ENCODE measurements around the gene NKAPD1. TPM values are rescaled to one million over a fixed set of nuclear protein-coding genes. Genes with fewer than 3 reads are reported as not detected.

NKAPD1 gene
- total and polyA plus RNA-seq, 9 of the 15 experiments (the other 6 are each of a cell fraction or from before 2014, with no cell fraction given), result 14.1 to 73.5 (median 29.3) TPM

DNA sequence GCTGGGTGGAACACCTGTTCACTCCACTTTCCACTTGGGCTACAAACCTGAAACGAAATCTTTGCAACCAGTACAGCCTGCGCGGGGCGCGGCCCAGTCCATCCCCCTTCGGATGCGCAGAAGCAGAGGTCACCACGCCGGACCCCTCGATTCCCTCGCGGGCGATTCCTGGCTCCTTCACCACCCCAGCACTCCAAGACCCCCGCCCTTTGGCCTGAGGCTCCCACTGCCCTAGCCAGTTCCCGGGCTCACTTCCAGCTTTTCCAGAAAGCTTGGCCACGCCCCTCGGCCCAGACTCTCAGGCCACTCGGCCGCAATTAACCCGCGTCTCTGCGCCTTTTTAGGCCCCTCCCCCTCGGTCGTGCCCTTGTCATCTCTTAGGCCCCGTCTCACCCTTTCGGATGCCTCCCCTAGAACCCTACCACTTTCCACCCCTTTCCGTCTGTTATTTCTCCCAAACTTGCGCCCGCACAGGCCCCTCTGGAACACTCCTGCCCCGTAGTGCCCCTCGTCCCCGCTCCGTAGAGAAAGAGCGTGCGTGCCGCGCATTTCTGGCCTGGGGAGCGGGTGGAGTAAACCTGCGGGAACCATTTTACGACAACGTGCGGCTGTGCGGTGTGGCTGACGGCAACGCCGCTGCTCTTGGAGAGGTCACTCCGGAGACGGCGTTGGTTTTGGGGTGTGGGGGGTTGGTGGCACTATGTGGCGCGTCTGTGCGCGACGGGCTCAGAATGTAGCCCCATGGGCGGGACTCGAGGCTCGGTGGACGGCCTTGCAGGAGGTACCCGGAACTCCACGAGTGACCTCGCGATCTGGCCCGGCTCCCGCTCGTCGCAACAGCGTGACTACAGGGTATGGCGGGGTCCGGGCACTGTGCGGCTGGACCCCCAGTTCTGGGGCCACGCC is 49.1 kb upstream of the NKAPD1 start, which contains the start of gene DLAT (continued):
- TF ChIP-seq, protein P1, sequence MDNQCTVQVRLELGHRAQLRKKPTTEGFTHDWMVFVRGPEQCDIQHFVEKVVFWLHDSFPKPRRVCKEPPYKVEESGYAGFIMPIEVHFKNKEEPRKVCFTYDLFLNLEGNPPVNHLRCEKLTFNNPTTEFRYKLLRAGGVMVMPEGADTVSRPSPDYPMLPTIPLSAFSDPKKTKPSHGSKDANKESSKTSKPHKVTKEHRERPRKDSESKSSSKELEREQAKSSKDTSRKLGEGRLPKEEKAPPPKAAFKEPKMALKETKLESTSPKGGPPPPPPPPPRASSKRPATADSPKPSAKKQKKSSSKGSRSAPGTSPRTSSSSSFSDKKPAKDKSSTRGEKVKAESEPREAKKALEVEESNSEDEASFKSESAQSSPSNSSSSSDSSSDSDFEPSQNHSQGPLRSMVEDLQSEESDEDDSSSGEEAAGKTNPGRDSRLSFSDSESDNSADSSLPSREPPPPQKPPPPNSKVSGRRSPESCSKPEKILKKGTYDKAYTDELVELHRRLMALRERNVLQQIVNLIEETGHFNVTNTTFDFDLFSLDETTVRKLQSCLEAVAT (IDR thresholded peaks at IDR 0.05), result peak; percentile 52 to 73; a peak in 2 of 4 replicates
- no peak for TF ChIP-seq ZNF77 (CRISPR knock-in tag; IDR thresholded peaks at IDR 0.05)
- no peak for TF ChIP-seq HSF4 (CRISPR knock-in tag; IDR thresholded peaks at IDR 0.05; ENCODE audit: borderline replicate concordance)
- TF ChIP-seq NCOR1 (IDR thresholded peaks at IDR 0.05), result peak; percentile 27; the same call in 1 of the 2 replicates
- peak; percentile 88 for TF ChIP-seq CTBP1 (IDR thresholded peaks at IDR 0.05; ENCODE audit: borderline replicate concordance)
- peak; percentile 46 for TF ChIP-seq TRIM28 (IDR thresholded peaks at IDR 0.05)
- TF ChIP-seq MAZ (CRISPR knock-in tag; conservative IDR thresholded peaks at IDR 0.05 in 1 of 2, IDR thresholded peaks at IDR 0.05 in 1 of 2), result peak; percentile 85 to 86; a peak in 3 of 4 replicates
- TF ChIP-seq, protein P2, sequence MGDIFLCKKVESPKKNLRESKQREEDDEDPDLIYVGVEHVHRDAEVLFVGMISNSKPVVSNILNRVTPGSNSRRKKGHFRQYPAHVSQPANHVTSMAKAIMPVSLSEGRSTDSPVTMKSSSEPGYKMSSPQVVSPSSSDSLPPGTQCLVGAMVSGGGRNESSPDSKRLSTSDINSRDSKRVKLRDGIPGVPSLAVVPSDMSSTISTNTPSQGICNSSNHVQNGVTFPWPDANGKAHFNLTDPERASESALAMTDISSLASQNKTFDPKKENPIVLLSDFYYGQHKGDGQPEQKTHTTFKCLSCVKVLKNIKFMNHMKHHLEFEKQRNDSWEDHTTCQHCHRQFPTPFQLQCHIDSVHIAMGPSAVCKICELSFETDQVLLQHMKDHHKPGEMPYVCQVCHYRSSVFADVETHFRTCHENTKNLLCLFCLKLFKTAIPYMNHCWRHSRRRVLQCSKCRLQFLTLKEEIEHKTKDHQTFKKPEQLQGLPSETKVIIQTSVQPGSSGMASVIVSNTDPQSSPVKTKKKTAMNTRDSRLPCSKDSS (IDR thresholded peaks at IDR 0.05; ENCODE audit: low read depth, partially characterized antibody), result no peak
- no peak for TF ChIP-seq ZNF124 (CRISPR knock-in tag; IDR thresholded peaks at IDR 0.05)
- TF ChIP-seq FOS (IDR thresholded peaks at IDR 0.05; ENCODE audit: extremely low read depth, insufficient read length), result no peak
- TF ChIP-seq, protein P3, sequence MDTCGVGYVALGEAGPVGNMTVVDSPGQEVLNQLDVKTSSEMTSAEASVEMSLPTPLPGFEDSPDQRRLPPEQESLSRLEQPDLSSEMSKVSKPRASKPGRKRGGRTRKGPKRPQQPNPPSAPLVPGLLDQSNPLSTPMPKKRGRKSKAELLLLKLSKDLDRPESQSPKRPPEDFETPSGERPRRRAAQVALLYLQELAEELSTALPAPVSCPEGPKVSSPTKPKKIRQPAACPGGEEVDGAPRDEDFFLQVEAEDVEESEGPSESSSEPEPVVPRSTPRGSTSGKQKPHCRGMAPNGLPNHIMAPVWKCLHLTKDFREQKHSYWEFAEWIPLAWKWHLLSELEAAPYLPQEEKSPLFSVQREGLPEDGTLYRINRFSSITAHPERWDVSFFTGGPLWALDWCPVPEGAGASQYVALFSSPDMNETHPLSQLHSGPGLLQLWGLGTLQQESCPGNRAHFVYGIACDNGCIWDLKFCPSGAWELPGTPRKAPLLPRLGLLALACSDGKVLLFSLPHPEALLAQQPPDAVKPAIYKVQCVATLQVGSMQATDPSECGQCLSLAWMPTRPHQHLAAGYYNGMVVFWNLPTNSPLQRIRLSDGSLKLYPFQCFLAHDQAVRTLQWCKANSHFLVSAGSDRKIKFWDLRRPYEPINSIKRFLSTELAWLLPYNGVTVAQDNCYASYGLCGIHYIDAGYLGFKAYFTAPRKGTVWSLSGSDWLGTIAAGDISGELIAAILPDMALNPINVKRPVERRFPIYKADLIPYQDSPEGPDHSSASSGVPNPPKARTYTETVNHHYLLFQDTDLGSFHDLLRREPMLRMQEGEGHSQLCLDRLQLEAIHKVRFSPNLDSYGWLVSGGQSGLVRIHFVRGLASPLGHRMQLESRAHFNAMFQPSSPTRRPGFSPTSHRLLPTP (IDR thresholded peaks at IDR 0.05; ENCODE audit: borderline replicate concordance, extremely low read depth, insufficient read length), result no peak
- TF ChIP-seq NELFE (IDR thresholded peaks at IDR 0.05; ENCODE audit: insufficient read depth, insufficient read length), result no peak
- TF ChIP-seq NR1H2 (CRISPR knock-in tag; IDR thresholded peaks at IDR 0.05), result no peak; the same call in 1 of the 2 replicates
- no peak for TF ChIP-seq KDM4B (IDR thresholded peaks at IDR 0.05; ENCODE audit: borderline replicate concordance in 2 of 2, low read depth in 1 of 2)
- TF ChIP-seq, protein P4, sequence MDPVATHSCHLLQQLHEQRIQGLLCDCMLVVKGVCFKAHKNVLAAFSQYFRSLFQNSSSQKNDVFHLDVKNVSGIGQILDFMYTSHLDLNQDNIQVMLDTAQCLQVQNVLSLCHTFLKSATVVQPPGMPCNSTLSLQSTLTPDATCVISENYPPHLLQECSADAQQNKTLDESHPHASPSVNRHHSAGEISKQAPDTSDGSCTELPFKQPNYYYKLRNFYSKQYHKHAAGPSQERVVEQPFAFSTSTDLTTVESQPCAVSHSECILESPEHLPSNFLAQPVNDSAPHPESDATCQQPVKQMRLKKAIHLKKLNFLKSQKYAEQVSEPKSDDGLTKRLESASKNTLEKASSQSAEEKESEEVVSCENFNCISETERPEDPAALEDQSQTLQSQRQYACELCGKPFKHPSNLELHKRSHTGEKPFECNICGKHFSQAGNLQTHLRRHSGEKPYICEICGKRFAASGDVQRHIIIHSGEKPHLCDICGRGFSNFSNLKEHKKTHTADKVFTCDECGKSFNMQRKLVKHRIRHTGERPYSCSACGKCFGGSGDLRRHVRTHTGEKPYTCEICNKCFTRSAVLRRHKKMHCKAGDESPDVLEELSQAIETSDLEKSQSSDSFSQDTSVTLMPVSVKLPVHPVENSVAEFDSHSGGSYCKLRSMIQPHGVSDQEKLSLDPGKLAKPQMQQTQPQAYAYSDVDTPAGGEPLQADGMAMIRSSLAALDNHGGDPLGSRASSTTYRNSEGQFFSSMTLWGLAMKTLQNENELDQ (CRISPR knock-in tag; IDR thresholded peaks at IDR 0.05; ENCODE audit: borderline replicate concordance), result no peak
- TF ChIP-seq TAF15 (IDR thresholded peaks at IDR 0.05; ENCODE audit: low read depth, low read length), result no peak
- no peak for TF ChIP-seq HDAC6 (IDR thresholded peaks at IDR 0.05; ENCODE audit: low read depth, low read length)
- peak; percentile 34; the same call in 1 of the 2 replicates for TF ChIP-seq CC2D1A (IDR thresholded peaks at IDR 0.05)
- TF ChIP-seq GTF2A2 (tag; IDR thresholded peaks at IDR 0.05), result no peak
